ENCODE results near the gene HBD. TPM values are rescaled to one million over a fixed set of nuclear protein-coding genes. Genes with fewer than 3 reads are reported as not detected.

HBD gene
- total RNA-seq, 2 experiments from 2014 or later: not detected

DNA sequence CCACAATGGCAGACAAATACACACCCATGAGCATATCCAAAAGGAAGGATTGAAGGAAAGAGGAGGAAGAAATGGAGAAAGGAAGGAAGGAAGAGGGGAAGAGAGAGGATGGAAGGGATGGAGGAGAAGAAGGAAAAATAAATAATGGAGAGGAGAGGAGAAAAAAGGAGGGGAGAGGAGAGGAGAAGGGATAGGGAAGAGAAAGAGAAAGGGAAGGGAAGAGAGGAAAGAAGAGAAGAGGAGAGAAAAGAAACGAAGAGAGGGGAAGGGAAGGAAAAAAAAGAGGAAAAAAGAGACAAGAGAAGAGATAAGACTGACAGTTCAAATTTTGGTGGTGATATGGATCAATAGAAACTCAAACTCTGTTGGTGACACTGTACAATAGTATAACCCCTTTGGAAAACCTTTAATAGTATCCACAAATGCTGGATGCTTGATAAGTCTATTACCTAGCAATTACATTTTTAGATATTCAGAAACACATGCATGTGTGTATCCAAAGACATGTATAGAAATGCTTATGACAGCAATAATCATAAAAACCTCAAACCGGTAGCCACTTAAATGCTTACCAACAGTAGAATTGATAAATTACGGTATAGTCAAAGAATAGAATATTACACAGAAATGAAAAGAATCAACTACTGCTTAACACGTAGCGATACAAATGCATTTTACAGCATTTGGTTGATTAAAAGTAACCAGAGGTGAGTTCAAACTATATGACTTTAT, 1.2 kb upstream of the HBD start:
- no peak for ATAC-seq
- CTCF ChIA-PET: no interaction called here
- H3K4me1 Mint-ChIP-seq: peaks cover 10% of the 10 kb centered on the region
- H3K4me3 Mint-ChIP-seq: no peak overlapping the region
- H3K27ac Mint-ChIP-seq: no peak overlapping the region
- no peaks in the 10 kb centered on the region for H3K36me3 Mint-ChIP-seq
- no peaks in the 10 kb centered on the region for H3K9me3 Mint-ChIP-seq (ENCODE audit: low read depth)
- no peak for DNase-seq
- H3K27me3 Mint-ChIP-seq: peaks cover 16% of the 10 kb centered on the region

GRCh38 chr11:5233307-5233706, 976 bp downstream of the HBD start:
- H3K27ac Mint-ChIP-seq: no peak overlapping the region
- peaks cover 14% of the 10 kb centered on the region for H3K27me3 Mint-ChIP-seq
- no peak for DNase-seq
- H3K4me1 Mint-ChIP-seq: peaks cover 10% of the 10 kb centered on the region
- no peak for ATAC-seq
- H3K9me3 Mint-ChIP-seq (ENCODE audit: low read depth): no peaks in the 10 kb centered on the region
- CTCF ChIA-PET: no interaction called here
- H3K36me3 Mint-ChIP-seq: no peaks in the 10 kb centered on the region
- no peak overlapping the region for H3K4me3 Mint-ChIP-seq

DNA sequence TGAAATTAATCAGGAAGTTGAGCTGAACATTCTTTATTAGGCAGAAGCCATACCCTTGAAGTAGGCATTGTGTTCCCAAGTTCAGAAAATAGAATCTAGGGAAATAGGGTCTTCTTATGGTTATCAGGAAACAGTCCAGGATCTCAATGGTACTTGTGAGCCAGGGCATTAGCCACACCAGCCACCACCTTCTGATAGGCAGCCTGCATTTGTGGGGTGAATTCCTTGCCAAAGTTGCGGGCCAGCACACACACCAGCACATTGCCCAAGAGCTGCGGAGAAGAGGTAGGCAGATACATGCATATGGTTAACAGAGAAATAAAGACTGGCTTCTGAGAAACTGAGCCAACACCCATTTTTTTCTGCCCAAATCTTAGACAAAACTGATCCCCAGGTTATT, 1.5 kb downstream of the HBD start:
- peaks cover 10% of the 10 kb centered on the region for H3K4me1 Mint-ChIP-seq
- no peak overlapping the region for H3K27ac Mint-ChIP-seq
- no peak for DNase-seq
- no peak overlapping the region for H3K4me3 Mint-ChIP-seq
- CTCF ChIA-PET: no interaction called here
- H3K27me3 Mint-ChIP-seq: peaks cover 14% of the 10 kb centered on the region
- no peaks in the 10 kb centered on the region for H3K36me3 Mint-ChIP-seq
- ATAC-seq: no peak
- H3K9me3 Mint-ChIP-seq (ENCODE audit: low read depth): no peaks in the 10 kb centered on the region

DNA sequence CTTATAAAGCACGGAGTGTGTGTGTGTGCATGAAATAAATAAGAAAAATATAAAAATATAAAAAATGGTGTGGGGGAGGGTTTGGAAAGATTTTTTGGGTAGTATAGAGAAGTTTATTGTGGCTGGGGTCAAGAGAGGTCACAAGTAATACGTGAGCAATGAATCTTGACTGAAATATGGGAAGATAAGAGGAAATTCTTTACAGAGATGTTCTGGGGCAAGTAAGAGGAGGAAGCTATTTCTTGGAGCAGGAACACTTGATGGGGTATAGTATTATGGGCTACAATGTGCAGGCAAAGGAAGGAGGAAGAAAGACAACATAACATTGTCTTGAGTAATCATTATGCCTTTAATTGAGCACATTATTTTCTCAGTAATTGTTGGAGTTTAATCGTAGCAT, 2.1 kb downstream of the HBD start:
- no peak for ATAC-seq
- Mint-ChIP-seq H3K4me1 (peaks cover 10% of the 10 kb centered on the region), H3K4me3 (no peak overlapping the region), H3K27ac (no peak overlapping the region), H3K36me3 (no peaks in the 10 kb centered on the region), H3K27me3 (peaks cover 11% of the 10 kb centered on the region), H3K9me3 (ENCODE audit: low read depth) (no peaks in the 10 kb centered on the region)
- CTCF ChIA-PET: no interaction called here
- DNase-seq: no peak

GRCh38 chr11:5231111-5231510, 3.2 kb downstream of the HBD start:
- no peak for DNase-seq
- Mint-ChIP-seq H3K4me1 (peaks cover 10% of the 10 kb centered on the region), H3K9me3 (ENCODE audit: low read depth) (no peaks in the 10 kb centered on the region), H3K27ac (no peak overlapping the region), H3K27me3 (peaks cover 9% of the 10 kb centered on the region), H3K36me3 (no peaks in the 10 kb centered on the region), H3K4me3 (no peak overlapping the region)
- CTCF ChIA-PET: no interaction called here
- ATAC-seq: no peak

DNA sequence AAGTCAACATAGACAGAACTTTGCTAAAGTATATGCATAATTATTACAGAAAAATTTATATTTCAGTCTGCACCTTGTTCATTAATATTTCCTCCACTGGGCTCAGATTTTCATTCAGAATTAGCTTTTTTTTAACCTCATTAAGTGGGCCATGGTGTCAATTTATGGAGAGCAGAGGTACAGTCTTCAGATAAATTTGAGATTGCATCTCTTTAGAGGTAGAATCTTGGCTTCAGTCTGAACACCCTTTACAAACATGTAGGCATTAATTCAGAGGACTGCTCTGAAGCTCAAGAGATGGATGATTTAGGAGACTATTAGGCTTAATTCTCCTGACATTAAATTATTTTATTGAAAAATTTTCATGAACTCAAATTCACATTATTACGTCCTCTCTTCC, 4.0 kb downstream of the HBD start:
- H3K4me1 Mint-ChIP-seq: peaks cover 10% of the 10 kb centered on the region
- H3K4me3 Mint-ChIP-seq: no peak overlapping the region
- no peaks in the 10 kb centered on the region for H3K36me3 Mint-ChIP-seq
- H3K9me3 Mint-ChIP-seq (ENCODE audit: low read depth): no peaks in the 10 kb centered on the region
- CTCF ChIA-PET: no interaction called here
- ATAC-seq (no peak), DNase-seq (no peak)
- H3K27ac Mint-ChIP-seq: no peak overlapping the region
- H3K27me3 Mint-ChIP-seq: peaks cover 2% of the 10 kb centered on the region

DNA sequence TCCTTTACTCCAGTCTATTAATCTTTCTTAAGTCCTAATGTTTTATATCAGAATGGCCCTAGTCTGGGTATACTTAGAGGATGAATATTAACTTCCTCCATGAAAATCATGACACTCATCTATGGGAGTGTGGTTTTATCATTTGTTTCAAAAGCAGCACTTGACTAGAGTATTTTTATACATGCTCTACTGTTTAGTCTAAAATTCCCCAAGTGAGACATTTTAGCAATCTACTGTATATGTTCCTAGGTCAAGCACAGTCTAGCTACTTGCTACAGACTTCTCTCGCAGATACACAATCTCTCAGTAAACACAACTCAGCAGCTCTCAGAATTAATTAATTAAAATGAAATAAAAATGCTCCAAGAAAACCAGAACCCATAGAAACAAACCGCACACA, 4.5 kb downstream of the HBD start:
- Mint-ChIP-seq H3K4me3 (no peak overlapping the region), H3K27ac (no peak overlapping the region), H3K27me3 (no peaks in the 10 kb centered on the region), H3K36me3 (no peaks in the 10 kb centered on the region), H3K4me1 (peaks cover 10% of the 10 kb centered on the region), H3K9me3 (ENCODE audit: low read depth) (no peaks in the 10 kb centered on the region)
- DNase-seq: no peak
- ATAC-seq: no peak
- CTCF ChIA-PET: no interaction called here

DNA sequence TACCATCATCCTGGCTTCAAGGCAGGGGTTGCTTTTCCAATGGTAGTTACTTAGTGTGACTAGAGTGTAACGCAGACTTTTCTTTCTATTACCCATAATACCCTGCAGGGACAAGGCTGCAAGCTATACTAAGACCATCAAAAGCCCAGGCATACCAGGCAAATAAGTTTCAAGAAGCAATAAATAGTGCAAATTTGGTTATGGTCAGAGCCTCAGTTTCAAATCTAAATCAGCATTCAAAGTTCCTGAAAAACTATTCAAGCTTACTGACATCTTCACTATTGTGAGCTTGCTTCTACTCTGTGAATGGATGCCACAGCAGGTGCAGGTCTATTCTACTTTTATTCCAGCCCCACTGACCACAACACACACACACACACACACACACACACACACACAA, 4.9 kb downstream of the HBD start:
- Mint-ChIP-seq H3K9me3 (ENCODE audit: low read depth) (no peaks in the 10 kb centered on the region), H3K27me3 (no peaks in the 10 kb centered on the region), H3K4me3 (no peak overlapping the region), H3K4me1 (peaks cover 7% of the 10 kb centered on the region), H3K36me3 (no peaks in the 10 kb centered on the region), H3K27ac (no peak overlapping the region)
- no peak for ATAC-seq
- DNase-seq: no peak
- CTCF ChIA-PET: no interaction called here

GRCh38 chr11:5228124-5228523, 6.2 kb downstream of the HBD start:
- H3K4me3 Mint-ChIP-seq: no peak overlapping the region
- no peaks in the 10 kb centered on the region for H3K9me3 Mint-ChIP-seq (ENCODE audit: low read depth)
- DNase-seq (no peak), ATAC-seq (no peak)
- H3K27me3 Mint-ChIP-seq: no peaks in the 10 kb centered on the region
- no peak overlapping the region for H3K27ac Mint-ChIP-seq
- no peaks in the 10 kb centered on the region for H3K36me3 Mint-ChIP-seq
- CTCF ChIA-PET: no interaction called here
- H3K4me1 Mint-ChIP-seq: no peaks in the 10 kb centered on the region

GRCh38 chr11:5227681-5228080, 6.6 kb downstream of the HBD start:
- Mint-ChIP-seq H3K4me3 (no peak overlapping the region), H3K27ac (no peak overlapping the region), H3K4me1 (no peaks in the 10 kb centered on the region), H3K27me3 (no peaks in the 10 kb centered on the region), H3K36me3 (no peaks in the 10 kb centered on the region), H3K9me3 (ENCODE audit: low read depth) (no peaks in the 10 kb centered on the region)
- CTCF ChIA-PET: no interaction called here
- ATAC-seq (no peak), DNase-seq (no peak)

GRCh38 chr11:5226732-5227310, 7.5 kb downstream of the HBD start, which contains the start of gene HBB:
HBB (minus strand) TSS chr11:5227071; CDS start chr11:5227021, 50 bp downstream.
- Mint-ChIP-seq H3K4me3 (no peak within 1 kb of the TSS), H3K9me3 (ENCODE audit: low read depth) (no peaks in the 10 kb centered on the region), H3K27ac (no peak within 1 kb of the TSS), H3K4me1 (no peaks in the 10 kb centered on the region), H3K36me3 (no peaks in the 10 kb centered on the region), H3K27me3 (no peaks in the 10 kb centered on the region)
- no peak for DNase-seq
- ATAC-seq: no peak
- CTCF ChIA-PET: no interaction called here

DNA sequence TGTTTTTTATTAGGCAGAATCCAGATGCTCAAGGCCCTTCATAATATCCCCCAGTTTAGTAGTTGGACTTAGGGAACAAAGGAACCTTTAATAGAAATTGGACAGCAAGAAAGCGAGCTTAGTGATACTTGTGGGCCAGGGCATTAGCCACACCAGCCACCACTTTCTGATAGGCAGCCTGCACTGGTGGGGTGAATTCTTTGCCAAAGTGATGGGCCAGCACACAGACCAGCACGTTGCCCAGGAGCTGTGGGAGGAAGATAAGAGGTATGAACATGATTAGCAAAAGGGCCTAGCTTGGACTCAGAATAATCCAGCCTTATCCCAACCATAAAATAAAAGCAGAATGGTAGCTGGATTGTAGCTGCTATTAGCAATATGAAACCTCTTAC, 8.8 kb downstream of the HBD start:
- DNase-seq (no peak), ATAC-seq (no peak)
- no peaks in the 10 kb centered on the region for H3K9me3 Mint-ChIP-seq (ENCODE audit: low read depth)
- no peak overlapping the region for H3K4me3 Mint-ChIP-seq
- H3K27ac Mint-ChIP-seq: no peak overlapping the region
- no peaks in the 10 kb centered on the region for H3K36me3 Mint-ChIP-seq
- no peaks in the 10 kb centered on the region for H3K4me1 Mint-ChIP-seq
- CTCF ChIA-PET: no interaction called here
- no peaks in the 10 kb centered on the region for H3K27me3 Mint-ChIP-seq

GRCh38 chr11:5224538-5225479, 9.5 kb downstream of the HBD start:
- H3K9me3 Mint-ChIP-seq (ENCODE audit: low read depth): no peaks in the 10 kb centered on the region
- no peak for ATAC-seq
- no peaks in the 10 kb centered on the region for H3K4me1 Mint-ChIP-seq

GRCh38 chr11:5223686-5224085, 10.6 kb downstream of the HBD start:
- Mint-ChIP-seq H3K27ac (no peak overlapping the region), H3K4me1 (no peaks in the 10 kb centered on the region), H3K27me3 (no peaks in the 10 kb centered on the region), H3K36me3 (no peaks in the 10 kb centered on the region), H3K9me3 (ENCODE audit: low read depth) (no peaks in the 10 kb centered on the region), H3K4me3 (no peak overlapping the region)
- ATAC-seq (no peak), DNase-seq (no peak)
- CTCF ChIA-PET: no interaction called here

More at GRCh38 chr11:5224538-5225479, 9.5 kb downstream of the HBD start:
- H3K36me3 Mint-ChIP-seq: no peaks in the 10 kb centered on the region
- H3K27me3 Mint-ChIP-seq: no peaks in the 10 kb centered on the region
- CTCF ChIA-PET: no interaction called here
- H3K27ac Mint-ChIP-seq: no peak overlapping the region
- no peak for DNase-seq
- H3K4me3 Mint-ChIP-seq: no peak overlapping the region

All from activated CD8-positive, alpha-beta memory T cell treated with anti-CD3 and anti-CD28 coated beads, Interleukin-2, amount 10 ng/mL, durations not matched to agents 7 days and 5 days (primary cell).